WI38 (cell line): ENCODE measurements around the gene SPR.

Experiments
- H3K4me3 ChIP-seq: 2 replicates; pipeline ENCODE4 v1.5.1; 2011; ENCODE audit warnings: low read depth, mild to moderate bottlenecking, control low read depth, low read length
- TF ChIP-seq, protein P1 (sequence below): IDR thresholded peaks from 2 replicates; pipeline ENCODE4 v1.5.1; 2012; ENCODE audit warnings: low read depth, mild to moderate bottlenecking, control low read depth, low read length

Gene SPR

GRCh38 chr2:72927619-72928550, 40.7 kb downstream of the SPR start:
- TF ChIP-seq, protein P1, sequence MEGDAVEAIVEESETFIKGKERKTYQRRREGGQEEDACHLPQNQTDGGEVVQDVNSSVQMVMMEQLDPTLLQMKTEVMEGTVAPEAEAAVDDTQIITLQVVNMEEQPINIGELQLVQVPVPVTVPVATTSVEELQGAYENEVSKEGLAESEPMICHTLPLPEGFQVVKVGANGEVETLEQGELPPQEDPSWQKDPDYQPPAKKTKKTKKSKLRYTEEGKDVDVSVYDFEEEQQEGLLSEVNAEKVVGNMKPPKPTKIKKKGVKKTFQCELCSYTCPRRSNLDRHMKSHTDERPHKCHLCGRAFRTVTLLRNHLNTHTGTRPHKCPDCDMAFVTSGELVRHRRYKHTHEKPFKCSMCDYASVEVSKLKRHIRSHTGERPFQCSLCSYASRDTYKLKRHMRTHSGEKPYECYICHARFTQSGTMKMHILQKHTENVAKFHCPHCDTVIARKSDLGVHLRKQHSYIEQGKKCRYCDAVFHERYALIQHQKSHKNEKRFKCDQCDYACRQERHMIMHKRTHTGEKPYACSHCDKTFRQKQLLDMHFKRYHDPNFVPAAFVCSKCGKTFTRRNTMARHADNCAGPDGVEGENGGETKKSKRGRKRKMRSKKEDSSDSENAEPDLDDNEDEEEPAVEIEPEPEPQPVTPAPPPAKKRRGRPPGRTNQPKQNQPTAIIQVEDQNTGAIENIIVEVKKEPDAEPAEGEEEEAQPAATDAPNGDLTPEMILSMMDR: no peak
- no peak overlapping the region for H3K4me3 ChIP-seq

GRCh38 chr2:72929010-72929409, 41.8 kb downstream of the SPR start:
- TF ChIP-seq, protein P1: no peak

DNA sequence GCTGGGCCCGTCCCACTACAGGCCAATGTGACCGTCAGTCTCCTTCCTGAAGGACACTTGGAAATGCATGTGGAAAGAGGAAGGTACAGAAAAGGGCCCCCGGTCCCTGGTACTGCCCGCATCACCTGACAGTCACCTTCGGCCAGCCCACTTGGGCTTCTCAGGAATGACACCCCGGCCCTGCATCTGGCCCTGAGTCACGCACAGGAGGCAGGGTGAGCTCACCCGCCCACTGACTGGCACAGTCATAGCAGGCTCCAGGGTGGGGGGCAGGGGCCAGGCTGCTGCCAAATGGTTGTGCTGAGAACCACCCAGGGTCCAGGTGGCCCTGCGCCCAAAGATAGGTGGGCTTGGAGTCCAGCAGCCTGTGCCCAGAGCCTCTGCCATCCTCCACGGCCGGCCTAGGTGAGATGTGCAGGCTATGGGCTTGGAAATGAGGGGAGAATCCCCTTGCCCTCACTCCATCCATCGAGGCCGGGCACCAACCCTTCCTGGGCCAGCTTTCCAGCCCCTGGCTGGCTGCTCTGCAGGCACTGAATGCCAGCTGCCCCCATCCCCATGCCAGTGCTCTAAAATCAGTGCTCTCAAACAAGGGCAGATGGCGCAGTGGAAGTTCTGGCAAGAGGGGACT, 44.2 kb downstream of the SPR start:
- TF ChIP-seq, protein P1: no peak
- H3K4me3 ChIP-seq: no peak overlapping the region

More at GRCh38 chr2:72929010-72929409, 41.8 kb downstream of the SPR start:
- no peak overlapping the region for H3K4me3 ChIP-seq

- no peak overlapping the region for H3K4me3 ChIP-seq
- TF ChIP-seq, protein P1: no peak
Measured at GRCh38 chr2:72932045-72932740, 45.0 kb downstream of the SPR start.

GRCh38 chr2:72932805-72933204, 45.6 kb downstream of the SPR start:
- H3K4me3 ChIP-seq: no peak overlapping the region
- TF ChIP-seq, protein P1: no peak

GRCh38 chr2:72933207-72933606, 46.0 kb downstream of the SPR start:
- TF ChIP-seq, protein P1: no peak
- no peak overlapping the region for H3K4me3 ChIP-seq
